ENCODE measurements around the gene ZNG1B.
"Not testable (repeated sequence)": the region's sequence is repeated elsewhere in the genome, so short reads cannot be mapped to it uniquely, and the experiment has no call there.

DNA sequence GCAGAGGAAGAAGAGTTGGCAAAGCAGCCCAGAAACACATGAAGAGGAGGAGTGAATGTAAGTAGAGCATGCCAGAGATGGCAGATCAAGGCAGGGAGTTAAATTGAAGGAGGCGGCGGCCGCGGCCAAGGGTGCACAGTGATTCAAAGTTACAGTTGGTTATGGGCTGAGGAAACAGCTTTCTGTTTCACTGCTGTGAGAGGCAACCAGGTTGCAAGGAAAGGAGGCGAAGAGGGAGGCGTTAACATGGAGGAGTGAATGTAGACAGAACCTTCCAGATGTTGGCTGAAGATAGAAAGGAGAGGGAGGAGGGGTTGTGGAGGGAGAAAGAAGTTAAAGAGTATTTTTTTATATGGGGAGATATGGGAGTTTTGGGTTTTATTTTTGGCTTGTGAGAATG is 83.3 kb downstream of the ZNG1B start:
- TF ChIP-seq, protein P1, sequence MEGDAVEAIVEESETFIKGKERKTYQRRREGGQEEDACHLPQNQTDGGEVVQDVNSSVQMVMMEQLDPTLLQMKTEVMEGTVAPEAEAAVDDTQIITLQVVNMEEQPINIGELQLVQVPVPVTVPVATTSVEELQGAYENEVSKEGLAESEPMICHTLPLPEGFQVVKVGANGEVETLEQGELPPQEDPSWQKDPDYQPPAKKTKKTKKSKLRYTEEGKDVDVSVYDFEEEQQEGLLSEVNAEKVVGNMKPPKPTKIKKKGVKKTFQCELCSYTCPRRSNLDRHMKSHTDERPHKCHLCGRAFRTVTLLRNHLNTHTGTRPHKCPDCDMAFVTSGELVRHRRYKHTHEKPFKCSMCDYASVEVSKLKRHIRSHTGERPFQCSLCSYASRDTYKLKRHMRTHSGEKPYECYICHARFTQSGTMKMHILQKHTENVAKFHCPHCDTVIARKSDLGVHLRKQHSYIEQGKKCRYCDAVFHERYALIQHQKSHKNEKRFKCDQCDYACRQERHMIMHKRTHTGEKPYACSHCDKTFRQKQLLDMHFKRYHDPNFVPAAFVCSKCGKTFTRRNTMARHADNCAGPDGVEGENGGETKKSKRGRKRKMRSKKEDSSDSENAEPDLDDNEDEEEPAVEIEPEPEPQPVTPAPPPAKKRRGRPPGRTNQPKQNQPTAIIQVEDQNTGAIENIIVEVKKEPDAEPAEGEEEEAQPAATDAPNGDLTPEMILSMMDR (IDR thresholded peaks at IDR 0.05; ENCODE audit: low read length), result not testable (repeated sequence)
- not testable (repeated sequence) for TF ChIP-seq EZH2 (optimal IDR thresholded peaks at IDR 0.05; ENCODE audit: low read depth, low read length)
